ENCODE measurements around the gene TDRD12.

Gene TDRD12, protein sequence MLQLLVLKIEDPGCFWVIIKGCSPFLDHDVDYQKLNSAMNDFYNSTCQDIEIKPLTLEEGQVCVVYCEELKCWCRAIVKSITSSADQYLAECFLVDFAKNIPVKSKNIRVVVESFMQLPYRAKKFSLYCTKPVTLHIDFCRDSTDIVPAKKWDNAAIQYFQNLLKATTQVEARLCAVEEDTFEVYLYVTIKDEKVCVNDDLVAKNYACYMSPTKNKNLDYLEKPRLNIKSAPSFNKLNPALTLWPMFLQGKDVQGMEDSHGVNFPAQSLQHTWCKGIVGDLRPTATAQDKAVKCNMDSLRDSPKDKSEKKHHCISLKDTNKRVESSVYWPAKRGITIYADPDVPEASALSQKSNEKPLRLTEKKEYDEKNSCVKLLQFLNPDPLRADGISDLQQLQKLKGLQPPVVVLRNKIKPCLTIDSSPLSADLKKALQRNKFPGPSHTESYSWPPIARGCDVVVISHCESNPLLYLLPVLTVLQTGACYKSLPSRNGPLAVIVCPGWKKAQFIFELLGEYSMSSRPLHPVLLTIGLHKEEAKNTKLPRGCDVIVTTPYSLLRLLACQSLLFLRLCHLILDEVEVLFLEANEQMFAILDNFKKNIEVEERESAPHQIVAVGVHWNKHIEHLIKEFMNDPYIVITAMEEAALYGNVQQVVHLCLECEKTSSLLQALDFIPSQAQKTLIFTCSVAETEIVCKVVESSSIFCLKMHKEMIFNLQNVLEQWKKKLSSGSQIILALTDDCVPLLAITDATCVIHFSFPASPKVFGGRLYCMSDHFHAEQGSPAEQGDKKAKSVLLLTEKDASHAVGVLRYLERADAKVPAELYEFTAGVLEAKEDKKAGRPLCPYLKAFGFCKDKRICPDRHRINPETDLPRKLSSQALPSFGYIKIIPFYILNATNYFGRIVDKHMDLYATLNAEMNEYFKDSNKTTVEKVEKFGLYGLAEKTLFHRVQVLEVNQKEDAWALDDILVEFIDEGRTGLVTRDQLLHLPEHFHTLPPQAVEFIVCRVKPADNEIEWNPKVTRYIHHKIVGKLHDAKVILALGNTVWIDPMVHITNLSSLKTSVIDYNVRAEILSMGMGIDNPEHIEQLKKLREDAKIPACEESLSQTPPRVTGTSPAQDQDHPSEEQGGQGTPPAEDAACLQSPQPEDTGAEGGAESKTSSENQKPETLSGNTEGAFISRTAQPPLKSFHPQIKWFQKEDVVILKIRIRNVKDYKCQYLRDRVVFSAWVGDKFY (N-terminal part only)

DNA sequence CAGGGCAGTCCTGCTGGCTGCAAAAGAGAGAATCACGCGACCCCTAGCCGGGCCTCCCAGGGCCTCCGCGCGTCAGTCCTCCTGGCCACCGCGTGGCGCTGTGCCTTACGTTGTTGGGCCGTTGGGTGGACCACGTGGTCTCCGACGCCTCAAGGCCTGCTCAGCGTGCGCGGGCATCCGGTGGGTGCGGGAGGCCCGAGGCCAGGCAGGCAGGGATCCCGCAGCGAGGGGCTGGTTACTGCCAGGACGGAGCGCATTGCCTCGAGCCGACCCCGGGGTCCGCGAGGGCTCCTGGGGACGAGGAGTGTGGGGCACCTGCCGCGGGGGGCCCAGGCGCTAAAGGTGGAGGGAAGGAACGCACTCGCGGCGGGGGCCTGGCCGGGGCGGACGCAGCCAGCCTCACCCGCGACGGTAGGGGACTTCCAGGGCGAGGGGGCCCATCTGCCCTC lies at the start of gene TDRD12:
Gene TDRD12, plus strand, starts transcription at position 157 of the 449 bp plus-strand sequence. CDS start 306 bp downstream, outside the sequence.
- no peak for DNase-seq

DNA sequence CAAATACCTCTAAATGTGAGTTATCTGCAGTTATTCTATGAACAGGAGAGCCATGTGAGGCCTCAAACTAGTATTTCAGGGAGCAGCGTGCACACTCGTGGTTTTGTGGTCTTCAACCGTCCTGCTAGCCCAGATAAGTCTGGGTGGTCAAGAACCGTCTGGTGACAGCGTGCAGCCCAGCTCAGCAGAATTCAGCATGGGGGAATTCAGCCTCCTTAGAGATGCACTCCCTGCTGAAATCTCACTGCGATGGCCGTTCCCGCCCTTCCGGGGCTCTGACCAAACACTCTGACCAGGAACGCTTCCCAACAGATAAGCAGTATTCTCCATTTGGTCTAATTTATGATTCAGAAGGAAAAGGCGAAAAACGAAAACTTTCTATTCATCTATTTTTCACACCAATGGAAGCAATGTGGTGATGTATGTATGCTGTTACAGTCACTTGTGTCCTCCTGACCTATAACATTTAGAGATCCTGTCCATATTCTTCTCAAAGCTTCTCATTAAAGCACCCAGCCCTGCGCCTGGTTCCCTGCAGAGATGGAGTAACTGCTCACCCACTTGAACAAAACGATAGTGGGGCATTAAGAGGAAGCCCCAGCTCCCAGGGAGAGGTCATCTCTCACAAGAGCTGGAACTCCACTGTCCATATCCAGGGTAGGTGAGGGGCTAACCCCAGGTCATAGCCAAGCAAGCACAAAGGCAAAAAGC lies 47.5 kb upstream of the TDRD12 start:
- no peak for DNase-seq

DNA sequence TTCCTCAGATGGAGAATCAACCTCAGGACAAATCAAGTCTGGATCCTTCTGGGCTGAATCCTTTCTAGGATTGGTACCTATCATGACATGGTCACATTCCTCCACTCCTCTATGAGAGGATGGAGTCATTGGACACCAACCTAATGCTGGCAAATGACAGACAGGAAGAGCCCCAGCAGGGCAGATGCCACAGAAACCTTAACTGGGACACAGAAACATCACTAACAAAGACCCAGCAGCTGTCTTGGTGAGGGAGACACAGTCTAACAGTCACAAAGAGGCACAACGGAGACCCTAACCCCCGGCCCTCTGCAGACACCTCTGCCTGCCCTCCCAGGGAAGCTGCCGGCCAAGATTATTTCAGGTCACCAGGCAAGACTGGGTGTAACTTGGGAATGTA lies 46.7 kb upstream of the TDRD12 start:
- DNase-seq: peak; percentile 39

DNA sequence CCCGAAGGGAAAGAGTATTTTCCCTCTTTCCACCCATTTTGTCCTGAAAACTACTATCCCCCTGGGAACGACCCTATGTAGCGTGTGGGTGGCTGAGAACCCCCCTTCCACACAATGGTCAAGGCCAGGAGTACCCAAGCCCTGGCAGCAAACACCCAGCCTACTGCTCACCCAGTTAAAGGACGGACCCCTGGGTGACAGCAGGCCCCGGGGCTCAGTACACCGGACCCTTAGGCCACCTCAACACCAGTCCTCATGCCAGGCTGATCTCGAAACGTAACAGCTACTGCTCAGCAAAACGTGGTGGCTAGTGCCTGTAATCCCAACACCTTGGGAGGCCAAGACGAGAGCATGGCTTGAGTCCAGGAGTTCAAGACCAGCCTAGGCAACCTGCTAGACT lies 46.0 kb upstream of the TDRD12 start:
- DNase-seq: no peak

DNA sequence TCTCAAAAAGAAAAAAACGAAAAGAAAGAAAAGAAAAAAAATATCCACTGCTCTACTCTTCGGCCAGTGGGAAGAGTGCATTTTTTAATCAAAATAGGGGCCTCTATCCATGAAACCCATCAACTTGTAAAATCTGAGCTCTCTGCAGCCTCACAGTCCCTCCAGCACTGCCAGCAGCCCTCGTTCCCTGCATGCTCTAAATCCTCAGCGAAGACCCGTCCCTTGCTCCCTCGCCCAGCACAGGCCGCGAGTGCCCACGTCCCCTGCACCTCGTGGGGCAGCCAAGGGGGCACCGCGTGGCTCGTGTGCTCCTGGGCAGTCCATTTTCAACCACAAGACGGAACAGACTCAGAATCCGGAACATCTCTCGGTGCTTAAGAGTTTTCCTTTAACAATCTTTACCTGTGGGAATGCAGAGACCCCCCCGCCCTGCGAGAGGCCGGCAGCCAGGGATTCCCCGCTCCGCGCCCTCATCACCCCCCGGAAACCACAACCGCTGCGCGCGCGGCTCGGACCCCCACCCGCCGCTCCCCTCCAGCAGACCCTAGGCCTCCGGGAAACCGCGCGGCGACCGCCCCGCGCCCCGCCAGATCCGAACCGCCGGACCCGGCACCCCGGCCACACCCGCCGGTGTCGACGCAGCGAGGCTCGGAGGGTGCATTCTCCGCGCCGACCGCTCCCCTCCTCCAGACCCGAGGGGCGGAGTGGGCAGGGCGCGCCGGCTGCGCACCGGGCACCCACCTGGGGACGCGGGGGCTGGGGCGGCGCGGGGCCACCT lies 45.2 kb upstream of the TDRD12 start:
- DNase-seq: peak; percentile 50

DNA sequence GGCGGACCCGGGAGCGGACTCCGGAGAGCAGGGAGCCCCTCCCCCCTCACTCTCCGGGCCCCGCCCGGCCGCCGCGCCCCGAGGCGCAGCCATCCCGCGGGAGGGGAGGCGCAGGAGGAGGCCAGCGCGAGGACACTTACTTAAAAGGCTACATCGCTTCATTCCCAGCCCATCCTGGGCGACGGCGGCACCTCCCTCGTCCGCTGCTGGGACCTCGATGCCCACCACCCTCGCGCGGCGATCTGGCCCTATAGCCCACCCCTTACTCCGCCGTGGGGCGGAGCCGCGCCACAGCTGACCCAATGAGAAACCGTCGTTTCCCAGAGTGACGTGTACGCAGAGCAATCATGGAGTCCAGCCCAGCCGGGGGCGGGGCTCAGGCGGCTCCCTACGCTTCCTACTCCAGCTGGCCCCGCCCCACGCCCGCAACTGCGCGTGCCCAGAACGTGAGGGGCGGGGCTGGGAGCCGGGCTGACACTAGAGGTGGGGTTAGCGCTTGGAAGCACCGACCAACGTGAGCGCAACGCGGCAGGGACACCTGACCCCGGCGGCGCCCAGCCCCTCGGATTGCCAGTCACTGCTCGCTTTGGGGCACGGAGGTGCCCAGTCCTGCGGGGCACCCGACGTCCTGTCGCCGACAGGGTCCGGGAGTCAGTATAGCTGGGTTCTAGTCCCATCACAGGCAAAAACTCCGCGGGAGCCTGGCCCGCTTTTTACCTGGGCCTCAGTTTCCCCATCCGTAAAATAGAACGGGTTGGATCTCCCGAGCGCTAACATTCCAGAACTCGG lies 44.4 kb upstream of the TDRD12 start, which contains the start of gene ANKRD27:
Gene ANKRD27, minus strand, starts transcription at position 250 of the 789 bp plus-strand sequence. CDS start 16,165 bp downstream, outside the sequence.
- DNase-seq: peak; percentile 100

DNA sequence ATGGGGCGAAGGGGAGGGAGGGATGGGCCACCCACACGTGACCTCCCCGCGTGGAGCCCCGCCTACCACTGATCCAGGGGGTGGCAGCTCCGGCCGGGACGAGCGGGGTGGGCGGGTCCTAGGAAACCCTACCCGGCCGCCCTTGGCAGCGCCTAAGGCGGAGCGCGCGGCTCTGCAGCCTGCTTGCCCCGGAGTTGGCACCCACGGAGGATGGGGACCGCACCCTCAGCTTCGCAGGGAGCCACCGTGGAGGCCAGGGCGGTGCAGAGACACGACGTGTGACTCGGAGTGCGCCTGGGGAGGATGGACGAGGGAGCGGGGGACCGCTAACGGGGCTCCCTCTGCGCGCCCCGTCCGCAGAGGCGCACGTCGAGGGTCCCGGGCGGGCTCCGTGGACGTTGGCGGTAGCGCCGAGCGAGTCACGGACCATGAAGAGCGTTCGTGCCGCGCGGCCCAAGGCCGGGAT lies 43.8 kb upstream of the TDRD12 start, which contains the start of gene RGS9BP:
Gene RGS9BP, plus strand, starts transcription at position 129 of the 466 bp plus-strand sequence. CDS start 416 bp downstream, outside the sequence.
- peak; percentile 73 for DNase-seq

DNA sequence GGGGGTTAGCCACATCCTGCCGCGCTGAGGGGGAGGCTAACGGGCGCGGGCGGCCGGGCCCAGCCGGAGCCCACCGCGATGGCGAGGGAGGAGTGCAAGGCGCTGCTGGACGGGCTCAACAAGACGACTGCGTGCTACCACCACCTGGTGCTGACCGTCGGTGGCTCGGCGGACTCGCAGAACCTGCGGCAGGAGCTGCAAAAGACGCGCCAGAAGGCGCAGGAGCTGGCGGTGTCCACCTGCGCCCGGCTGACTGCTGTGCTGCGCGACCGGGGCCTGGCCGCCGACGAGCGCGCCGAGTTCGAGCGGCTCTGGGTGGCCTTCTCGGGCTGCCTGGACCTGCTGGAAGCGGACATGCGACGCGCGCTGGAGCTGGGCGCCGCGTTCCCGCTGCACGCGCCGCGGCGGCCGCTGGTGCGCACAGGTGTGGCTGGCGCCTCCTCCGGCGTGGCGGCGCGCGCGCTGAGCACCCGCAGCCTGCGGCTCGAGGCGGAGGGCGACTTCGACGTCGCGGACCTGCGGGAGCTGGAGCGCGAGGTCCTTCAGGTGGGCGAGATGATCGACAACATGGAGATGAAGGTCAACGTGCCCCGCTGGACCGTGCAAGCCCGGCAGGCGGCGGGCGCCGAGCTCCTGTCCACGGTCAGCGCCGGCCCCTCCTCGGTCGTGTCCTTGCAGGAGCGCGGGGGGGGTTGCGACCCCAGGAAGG lies 43.2 kb upstream of the TDRD12 start:
- DNase-seq: peak; percentile 59

DNA sequence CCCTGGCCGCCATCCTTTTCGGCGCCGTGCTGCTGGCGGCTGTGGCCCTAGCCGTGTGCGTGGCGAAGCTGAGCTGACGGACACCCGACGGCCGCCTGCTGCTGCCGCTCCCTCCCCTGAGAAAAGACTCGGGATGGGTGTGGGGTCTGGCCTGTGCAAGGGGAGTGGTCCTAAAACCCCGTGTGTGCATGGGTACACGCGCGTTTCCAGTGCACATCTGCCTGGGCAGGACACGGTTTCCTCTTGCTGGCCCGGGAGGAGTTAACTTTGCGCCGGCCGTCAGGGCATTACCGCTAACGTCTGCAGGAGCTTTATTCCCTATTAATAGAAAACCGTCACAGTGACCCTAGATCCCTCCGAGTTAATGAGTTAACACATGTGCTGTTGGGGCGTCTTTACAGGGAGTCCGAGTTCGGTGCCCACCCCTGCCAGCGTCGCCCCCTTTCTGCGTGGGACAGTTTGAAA lies 42.6 kb upstream of the TDRD12 start:
- DNase-seq: peak; percentile 51

DNA sequence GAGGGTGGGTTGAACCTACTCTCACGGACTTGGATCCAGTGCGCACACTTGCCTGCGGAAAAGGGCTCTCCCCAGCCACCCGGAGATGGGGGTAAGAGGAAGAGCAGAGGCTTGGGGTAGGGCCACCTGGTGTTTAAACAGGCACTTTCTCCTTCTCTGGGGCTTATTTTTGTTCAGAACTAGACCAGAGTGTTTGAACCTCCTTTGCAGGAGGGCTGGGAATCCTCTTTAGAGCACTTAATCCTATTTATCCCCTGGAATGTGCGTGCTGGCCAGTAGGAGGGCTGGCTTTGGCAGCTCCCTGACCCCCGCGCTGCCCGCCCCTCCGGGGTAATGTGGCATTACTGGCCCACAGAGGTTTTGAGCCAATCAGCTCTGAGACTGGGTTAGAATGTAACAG lies 41.9 kb upstream of the TDRD12 start:
- peak; percentile 75 for DNase-seq

DNA sequence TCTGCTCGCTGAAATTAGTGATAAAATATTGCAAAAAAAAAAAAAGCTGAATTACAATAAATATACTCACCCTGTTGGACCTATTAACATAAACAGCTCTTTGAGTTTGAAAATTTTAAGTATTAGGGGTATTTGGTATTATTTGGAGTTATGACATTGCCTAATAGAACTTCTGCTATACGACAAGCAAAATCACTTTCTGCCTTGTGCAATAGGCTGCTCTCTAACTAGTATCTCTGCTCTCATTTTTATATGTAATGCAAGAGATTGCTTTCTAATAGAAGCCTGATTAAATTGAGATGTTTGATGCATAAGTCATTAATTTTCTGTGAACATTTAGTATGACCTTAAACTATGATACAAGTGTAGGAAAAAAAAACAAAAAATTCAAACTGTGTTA lies 38.6 kb upstream of the TDRD12 start:
- DNase-seq: no peak

DNA sequence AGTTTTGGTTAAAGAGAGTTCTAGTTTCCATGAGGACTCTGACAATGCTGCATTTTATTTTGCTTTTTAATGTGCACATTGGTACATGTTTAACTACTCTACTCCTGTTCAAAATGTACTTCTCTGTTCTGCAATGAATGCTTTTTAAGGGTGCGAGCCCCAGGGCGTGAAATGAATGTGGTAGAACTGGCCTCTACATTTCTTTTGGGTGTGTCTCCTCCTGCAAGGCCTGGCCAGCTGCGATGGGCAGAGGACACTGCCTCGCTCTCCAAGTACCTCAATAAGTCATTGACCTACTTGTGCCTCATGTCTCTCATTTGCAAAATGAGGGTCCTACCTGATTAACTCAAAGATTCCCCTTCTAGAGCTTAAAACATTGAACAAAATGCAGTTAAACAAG lies 37.2 kb upstream of the TDRD12 start:
- DNase-seq: no peak

DNA sequence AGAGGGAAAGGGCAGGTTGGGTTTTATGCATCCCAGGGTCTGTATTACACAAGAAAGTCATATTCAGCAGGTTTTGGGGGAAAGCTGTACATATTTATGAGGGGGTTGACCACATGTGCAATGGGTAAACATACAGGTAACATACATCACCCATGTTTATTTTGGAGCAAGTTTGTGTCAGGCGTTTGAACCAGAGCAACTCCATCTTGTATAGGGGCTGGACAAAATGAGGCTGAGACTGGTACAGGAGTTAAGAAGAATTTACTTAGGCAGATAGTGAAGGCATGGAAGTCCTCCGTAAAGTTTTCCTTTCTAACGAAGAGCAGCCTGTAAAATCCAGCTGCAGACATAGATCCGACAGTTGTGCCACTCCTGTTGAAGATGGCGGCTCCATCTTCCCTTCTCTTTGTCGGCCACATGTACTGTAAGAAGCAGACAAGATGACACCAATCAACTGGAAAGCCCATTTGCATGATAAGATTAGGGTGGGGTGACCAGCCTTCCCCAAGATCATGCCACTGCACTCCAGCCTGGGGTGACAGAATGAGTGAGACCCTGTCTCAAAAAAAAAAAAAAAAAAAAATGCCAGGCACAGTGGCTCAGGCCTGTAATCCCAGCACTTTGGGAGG lies 32.6 kb upstream of the TDRD12 start:
- no peak for DNase-seq

DNA sequence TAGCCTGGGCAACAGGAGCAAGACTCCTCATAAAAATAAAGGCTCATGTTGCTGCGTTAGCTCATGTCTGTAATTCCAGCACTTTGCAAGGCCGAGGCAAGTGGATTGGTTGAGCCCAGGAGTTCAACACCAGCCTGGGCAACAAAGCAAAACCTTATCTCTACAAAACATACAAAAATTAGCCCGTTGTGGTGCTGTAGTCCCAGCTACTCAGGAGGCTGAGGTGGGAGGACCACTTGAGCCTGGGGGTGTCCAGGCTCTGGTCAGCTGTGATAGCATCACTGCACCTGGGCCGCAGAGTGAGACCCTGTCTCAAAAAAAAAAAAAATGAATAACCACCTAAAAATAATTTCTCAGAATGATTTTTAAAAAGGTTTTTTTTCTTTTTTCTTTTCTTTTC lies 31.9 kb upstream of the TDRD12 start:
- no peak for DNase-seq

DNA sequence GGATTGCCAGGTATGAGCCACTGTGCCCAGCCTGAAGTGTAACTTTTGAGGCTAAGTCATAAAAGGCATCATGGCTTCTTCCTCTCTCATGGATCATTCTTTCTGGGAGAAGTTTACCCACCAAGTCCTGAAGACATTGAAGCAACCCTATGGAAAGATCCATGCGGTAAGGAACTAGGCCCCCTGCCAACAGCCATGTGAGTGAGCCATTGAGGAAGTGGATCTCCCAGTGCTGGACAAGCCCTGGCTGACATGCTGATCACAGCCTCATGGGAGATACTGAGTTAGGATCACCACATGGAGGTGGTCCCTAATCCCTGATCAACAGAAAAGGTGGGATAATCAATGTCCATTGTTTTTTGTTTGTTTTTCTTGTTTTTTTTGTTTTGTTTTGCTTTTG lies 31.3 kb upstream of the TDRD12 start:
- no peak for DNase-seq

DNA sequence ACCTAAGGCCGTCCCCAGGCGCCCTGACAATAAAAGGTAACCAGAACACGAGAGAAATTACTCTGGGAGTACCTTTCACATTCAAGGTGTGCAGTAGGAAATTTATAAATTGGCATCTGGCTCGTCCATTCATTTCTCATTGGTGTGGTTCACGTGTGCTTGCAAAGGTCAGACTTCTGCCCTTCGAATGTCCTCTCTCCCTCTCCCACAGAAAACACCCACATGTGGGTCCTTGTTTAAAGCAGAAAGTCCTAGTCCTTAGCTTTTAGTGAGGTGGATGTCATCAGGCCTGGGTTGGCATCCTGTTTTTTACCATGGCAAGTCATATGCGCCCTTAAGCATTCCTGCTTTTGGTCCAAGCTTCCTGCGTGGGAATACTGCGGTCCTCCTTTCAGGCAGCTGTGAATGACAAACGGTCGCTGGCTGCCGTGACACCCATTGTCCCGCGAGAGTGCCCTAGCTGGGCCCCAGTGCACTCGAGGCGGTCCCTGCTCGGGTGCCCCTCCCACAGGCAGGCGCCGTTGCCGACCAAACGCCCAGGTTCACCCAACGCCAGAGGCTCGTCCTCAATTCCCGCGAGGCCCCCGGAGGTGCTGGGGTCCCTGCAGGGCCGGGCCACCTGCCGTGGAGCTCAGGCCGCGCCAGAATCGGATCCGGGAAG lies 28.1 kb upstream of the TDRD12 start, which contains the start of gene NUDT19:
Gene NUDT19, plus strand, starts transcription at position 531 of the 661 bp plus-strand sequence. CDS start 140 bp downstream, outside the sequence.
- DNase-seq: peak; percentile 91

DNA sequence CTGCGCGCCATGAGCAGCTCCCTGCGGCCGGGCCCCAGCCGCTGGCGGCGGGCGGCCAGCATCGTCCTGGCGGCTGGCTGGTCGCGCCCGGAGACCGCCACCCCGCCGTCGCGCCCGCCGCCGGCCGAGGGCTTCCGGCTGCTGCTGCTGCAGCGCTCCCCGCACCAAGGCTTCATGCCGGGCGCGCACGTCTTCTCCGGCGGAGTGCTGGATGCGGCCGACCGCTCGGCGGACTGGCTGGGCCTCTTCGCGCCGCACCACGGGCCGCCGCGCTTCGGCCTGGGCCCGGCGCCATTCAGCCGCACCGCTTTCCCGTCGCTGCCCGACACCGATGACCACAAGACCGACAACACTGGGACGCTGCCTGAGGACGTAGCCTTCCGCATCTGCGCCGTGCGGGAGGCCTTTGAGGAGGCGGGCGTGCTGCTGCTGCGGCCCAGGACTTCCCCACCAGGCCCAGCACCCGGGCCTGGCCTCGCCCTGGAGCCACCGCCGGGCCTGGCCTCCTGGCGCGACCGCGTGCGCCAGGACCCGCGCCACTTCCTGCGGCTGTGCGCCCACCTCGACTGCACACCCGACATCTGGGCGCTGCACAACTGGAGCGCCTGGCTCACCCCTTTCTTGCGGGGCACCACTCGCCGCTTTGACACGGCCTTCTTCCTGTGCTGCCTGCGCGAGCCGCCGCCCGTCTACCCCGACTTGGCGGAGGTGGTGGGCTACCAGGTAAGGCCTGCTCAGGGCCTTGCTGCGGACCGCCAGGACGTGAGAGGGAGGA lies 27.4 kb upstream of the TDRD12 start:
- peak; percentile 80 for DNase-seq
